Activated effector memory CD4-positive, alpha-beta T cell treated with anti-CD3 and anti-CD28 coated beads, Interleukin-2, amount 50 U/mL, for 16 hours (primary cell): Measurements from ENCODE around the gene LAG3.

Source experiments
- DNase-seq: peaks from one replicate; pipeline ENCODE4 v3.0.0-alpha.2; 2020

Gene LAG3

GRCh38 chr12:6772726-6773589 lies 638 bp downstream of the LAG3 start:
- DNase-seq: no peak

- DNase-seq: peak; percentile 71
Measured at GRCh38 chr12:6773590-6774351, 1.5 kb downstream of the LAG3 start.

GRCh38 chr12:6774499-6775062 lies 2.3 kb downstream of the LAG3 start:
- no peak for DNase-seq

GRCh38 chr12:6775185-6776174 lies 3.2 kb downstream of the LAG3 start:
- no peak for DNase-seq

- DNase-seq: no peak
Measured at GRCh38 chr12:6777386-6777785, 5.1 kb downstream of the LAG3 start.

- no peak for DNase-seq
Measured at GRCh38 chr12:6778217-6778573, 5.9 kb downstream of the LAG3 start.

- DNase-seq: peak; percentile 95
Measured at GRCh38 chr12:6778574-6779550, 6.5 kb downstream of the LAG3 start.

GRCh38 chr12:6779708-6780432 lies 7.5 kb downstream of the LAG3 start:
- DNase-seq: no peak

- DNase-seq: no peak
Measured at GRCh38 chr12:6780573-6780972, 8.3 kb downstream of the LAG3 start.

- no peak for DNase-seq
Measured at GRCh38 chr12:6782119-6782518, 9.8 kb downstream of the LAG3 start.

- no peak for DNase-seq
Measured at GRCh38 chr12:6782850-6783566, 10.7 kb downstream of the LAG3 start.

- DNase-seq: no peak
Measured at GRCh38 chr12:6783828-6784227, 11.5 kb downstream of the LAG3 start.

- no peak for DNase-seq
Measured at GRCh38 chr12:6784296-6784695, 12.0 kb downstream of the LAG3 start.

GRCh38 chr12:6784761-6785160 lies 12.4 kb downstream of the LAG3 start:
- no peak for DNase-seq

- no peak for DNase-seq
Measured at GRCh38 chr12:6786416-6787094, 14.2 kb downstream of the LAG3 start.

- no peak for DNase-seq
Measured at GRCh38 chr12:6787309-6787708, 15.0 kb downstream of the LAG3 start.

- peak; percentile 90 for DNase-seq
Measured at GRCh38 chr12:6788972-6789924, 16.9 kb downstream of the LAG3 start, which contains the start of gene CD4. Gene CD4, plus strand, starts transcription at chr12:6789528. Its CDS starts 10,611 bp downstream, at chr12:6800139.
